Astrocyte of the spinal cord (primary cell): Measurements from ENCODE around the gene SLC46A2.

ENCODE experiments used
- DNase-seq: peaks from one replicate; pipeline ENCODE4 v3.0.0; 2011; ENCODE audit warnings: low read depth, low spot score
- H3K4me3 ChIP-seq: 2 replicates; pipeline ENCODE4 v1.5.1; 2011; ENCODE audit warnings: low read depth, mild to moderate bottlenecking, low read length, moderate library complexity
- CTCF ChIP-seq: IDR thresholded peaks from 2 replicates; pipeline ENCODE4 v1.5.1; 2012; ENCODE audit warnings: low read depth, mild to moderate bottlenecking, low read length, inconsistent platforms
- in situ Hi-C: cut with HindIII; loops from 2 replicates; pipeline ENCODE4 v1.10.0; 2017; ENCODE audit warnings: low sequenced_read_pairs

Gene SLC46A2, protein sequence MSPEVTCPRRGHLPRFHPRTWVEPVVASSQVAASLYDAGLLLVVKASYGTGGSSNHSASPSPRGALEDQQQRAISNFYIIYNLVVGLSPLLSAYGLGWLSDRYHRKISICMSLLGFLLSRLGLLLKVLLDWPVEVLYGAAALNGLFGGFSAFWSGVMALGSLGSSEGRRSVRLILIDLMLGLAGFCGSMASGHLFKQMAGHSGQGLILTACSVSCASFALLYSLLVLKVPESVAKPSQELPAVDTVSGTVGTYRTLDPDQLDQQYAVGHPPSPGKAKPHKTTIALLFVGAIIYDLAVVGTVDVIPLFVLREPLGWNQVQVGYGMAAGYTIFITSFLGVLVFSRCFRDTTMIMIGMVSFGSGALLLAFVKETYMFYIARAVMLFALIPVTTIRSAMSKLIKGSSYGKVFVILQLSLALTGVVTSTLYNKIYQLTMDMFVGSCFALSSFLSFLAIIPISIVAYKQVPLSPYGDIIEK

GRCh38 chr9:112890106-112891081, at the start of gene SLC46A2:
SLC46A2 (minus strand) TSS chr9:112890876; CDS start chr9:112890681, 195 bp downstream.
- H3K4me3 ChIP-seq: peak within 1 kb of the TSS; percentile 17
- no peak for DNase-seq
- in situ Hi-C loops: no loop called here
- TF ChIP-seq CTCF: no peak

- in situ Hi-C loops: no loop called here
- DNase-seq: no peak
- no peak overlapping the region for H3K4me3 ChIP-seq
- no peak for TF ChIP-seq CTCF
These were observed 48.7 kb upstream of the SLC46A2 start for GRCh38 chr9:112939418-112939817.

DNA sequence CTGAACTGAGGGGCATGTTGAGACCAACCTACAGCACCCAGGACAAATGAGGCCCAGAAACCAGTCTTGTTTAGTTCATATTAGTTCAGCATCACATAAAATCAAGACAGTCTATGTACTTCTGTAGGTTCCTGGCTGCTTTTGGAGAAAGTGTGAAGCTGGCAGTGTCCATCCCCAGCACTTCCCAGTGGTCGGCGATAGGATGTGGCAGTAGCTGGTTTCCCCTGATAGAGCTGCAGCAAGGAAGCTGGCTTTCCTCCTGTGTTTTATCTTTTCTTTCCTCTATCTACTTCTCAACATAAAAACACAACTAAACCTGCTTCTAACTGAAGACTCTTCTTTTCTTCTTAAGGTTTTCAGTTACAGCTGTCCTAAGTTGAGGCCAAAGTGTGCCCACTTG, 43.0 kb upstream of the SLC46A2 start:
- DNase-seq: no peak
- in situ Hi-C loops: no loop called here
- no peak overlapping the region for H3K4me3 ChIP-seq
- no peak for TF ChIP-seq CTCF

GRCh38 chr9:112925058-112925641, 34.5 kb upstream of the SLC46A2 start:
- DNase-seq: peak; percentile 13
- no peak overlapping the region for H3K4me3 ChIP-seq
- peak; percentile 29 for TF ChIP-seq CTCF
- in situ Hi-C loops: no loop called here

DNA sequence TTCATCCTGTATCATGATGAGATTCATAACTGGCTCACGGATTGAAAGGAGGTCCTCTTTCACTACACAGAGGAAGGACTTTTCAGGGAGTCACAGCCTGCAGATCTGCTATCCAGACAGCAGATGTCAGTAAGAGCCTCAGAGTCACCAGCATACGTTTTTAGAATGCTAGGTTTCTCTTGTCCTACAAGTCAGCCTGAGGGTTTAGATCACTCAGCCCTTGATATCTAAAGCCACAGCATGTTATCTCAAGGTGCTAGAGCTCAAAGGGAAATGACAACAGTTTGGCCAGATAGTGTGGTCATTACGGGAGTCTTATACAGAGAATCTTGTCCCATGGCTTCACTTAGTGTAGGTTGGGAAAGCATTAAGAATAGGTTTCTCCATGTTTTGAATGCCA, 30.9 kb upstream of the SLC46A2 start:
- in situ Hi-C loops: no loop called here
- no peak overlapping the region for H3K4me3 ChIP-seq
- DNase-seq: peak; percentile 48
- TF ChIP-seq CTCF: peak; percentile 73

DNA sequence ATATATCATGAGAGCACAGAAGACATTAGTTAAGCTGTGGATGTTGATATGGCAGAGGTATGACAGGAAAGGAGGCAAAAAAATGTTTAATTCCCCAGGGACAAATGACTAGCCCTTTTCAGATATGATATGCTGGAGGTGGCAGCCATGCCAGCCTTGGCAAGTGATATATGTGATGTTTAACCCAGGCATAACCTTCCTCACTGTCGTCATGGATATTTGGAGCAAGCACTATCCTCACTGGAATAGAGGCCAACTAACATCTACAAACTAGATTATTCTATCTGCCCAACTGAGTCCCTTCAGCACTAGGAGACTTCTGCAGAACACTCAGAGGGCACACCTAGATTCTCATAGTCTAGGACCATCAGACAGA, 27.3 kb upstream of the SLC46A2 start:
- in situ Hi-C loops: no loop called here
- H3K4me3 ChIP-seq: no peak overlapping the region
- TF ChIP-seq CTCF: no peak
- DNase-seq: no peak
